HL-60 (cell line): ENCODE measurements around the gene FOXM1.

Experiments
- DNase-seq, 2 experiments: peaks; one replicate each; pipeline ENCODE4 v3.0.0-alpha.2; 2010 to 2020; ENCODE audit warnings: low read depth in 1 of 2, low spot score in 1 of 2
- H3K27ac ChIP-seq: fragments of 250-450 bp; sonication (Bioruptor Pico); replicated peaks from 2 replicates; pipeline ENCODE4 v1.5.1; 2020; ENCODE audit warnings: mild to moderate bottlenecking, moderate library complexity
- H3K27me3 ChIP-seq: fragments of 250-450 bp; sonication (Bioruptor Pico); 2 replicates; pipeline ENCODE4 v1.5.1; 2021; ENCODE audit warnings: mild to moderate bottlenecking, moderate library complexity; ENCODE audit not compliant: insufficient read depth, poor library complexity, severe bottlenecking
- H3K4me3 ChIP-seq: replicated peaks from 2 replicates; pipeline ENCODE4 v1.5.1; 2011; ENCODE audit warnings: mild to moderate bottlenecking, control low read depth, low read length; ENCODE audit not compliant: insufficient read depth
- GABPA ChIP-seq: IDR thresholded peaks from 2 replicates; pipeline ENCODE4 v1.6.1; 2012; ENCODE audit warnings: low read depth
- POLR2AphosphoS5 ChIP-seq: IDR thresholded peaks from 2 replicates; pipeline ENCODE4 v1.6.1; 2012; ENCODE audit warnings: low read depth
- REST ChIP-seq: IDR thresholded peaks from 2 replicates; pipeline ENCODE4 v1.6.1; 2012; ENCODE audit warnings: low read depth; ENCODE audit not compliant: insufficient replicate concordance
- SPI1 ChIP-seq: IDR thresholded peaks from 2 replicates; pipeline ENCODE4 v1.6.1; 2012; ENCODE audit warnings: low read depth, mild to moderate bottlenecking, borderline replicate concordance
- TF ChIP-seq, protein P1 (sequence below): IDR thresholded peaks from one replicate; pipeline ENCODE4 v1.5.1; 2011; ENCODE audit warnings: low read length, control low read depth, inconsistent platforms; ENCODE audit not compliant: insufficient read depth

FOXM1 gene

GRCh38 chr12:2835691-2836403 is 41.1 kb downstream of the FOXM1 start:
- peak overlapping the region; percentile 62 for H3K27ac ChIP-seq
- DNase-seq: peak in 1 of 2 experiments; percentile 7
- no peaks in the 10 kb centered on the region for H3K27me3 ChIP-seq
- no peak overlapping the region for H3K4me3 ChIP-seq
- TF ChIP-seq POLR2AphosphoS5 (no peak), GABPA (no peak), SPI1 (no peak), REST (no peak)
- TF ChIP-seq, protein P1, sequence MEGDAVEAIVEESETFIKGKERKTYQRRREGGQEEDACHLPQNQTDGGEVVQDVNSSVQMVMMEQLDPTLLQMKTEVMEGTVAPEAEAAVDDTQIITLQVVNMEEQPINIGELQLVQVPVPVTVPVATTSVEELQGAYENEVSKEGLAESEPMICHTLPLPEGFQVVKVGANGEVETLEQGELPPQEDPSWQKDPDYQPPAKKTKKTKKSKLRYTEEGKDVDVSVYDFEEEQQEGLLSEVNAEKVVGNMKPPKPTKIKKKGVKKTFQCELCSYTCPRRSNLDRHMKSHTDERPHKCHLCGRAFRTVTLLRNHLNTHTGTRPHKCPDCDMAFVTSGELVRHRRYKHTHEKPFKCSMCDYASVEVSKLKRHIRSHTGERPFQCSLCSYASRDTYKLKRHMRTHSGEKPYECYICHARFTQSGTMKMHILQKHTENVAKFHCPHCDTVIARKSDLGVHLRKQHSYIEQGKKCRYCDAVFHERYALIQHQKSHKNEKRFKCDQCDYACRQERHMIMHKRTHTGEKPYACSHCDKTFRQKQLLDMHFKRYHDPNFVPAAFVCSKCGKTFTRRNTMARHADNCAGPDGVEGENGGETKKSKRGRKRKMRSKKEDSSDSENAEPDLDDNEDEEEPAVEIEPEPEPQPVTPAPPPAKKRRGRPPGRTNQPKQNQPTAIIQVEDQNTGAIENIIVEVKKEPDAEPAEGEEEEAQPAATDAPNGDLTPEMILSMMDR: no peak

GRCh38 chr12:2834581-2835491 is 42.1 kb downstream of the FOXM1 start, which contains the start of gene NRIP2:
TSS of gene NRIP2 (minus strand) at chr12:2835035. CDS start at chr12:2834983, 52 bp downstream.
- H3K27me3 ChIP-seq: no peaks in the 10 kb centered on the region
- no peak within 1 kb of the TSS for H3K4me3 ChIP-seq
- TF ChIP-seq, protein P1: no peak
- TF ChIP-seq POLR2AphosphoS5: no peak
- no peak for TF ChIP-seq REST
- no peak for TF ChIP-seq SPI1
- TF ChIP-seq GABPA: no peak
- no peak within 1 kb of the TSS; the same call in 1 of the 2 replicates for H3K27ac ChIP-seq
- no peak for DNase-seq

- DNase-seq: no peak
- no peak overlapping the region for H3K4me3 ChIP-seq
- TF ChIP-seq REST (no peak), SPI1 (no peak), GABPA (no peak), POLR2AphosphoS5 (no peak)
- TF ChIP-seq, protein P1: no peak
- H3K27me3 ChIP-seq: no peaks in the 10 kb centered on the region
- no peak overlapping the region for H3K27ac ChIP-seq
These were observed 43.2 kb downstream of the FOXM1 start for GRCh38 chr12:2833810-2834209.
